ENCODE data around the gene ERCC5.
A peak's percentile ranks its signal among the peaks of the same experiment; 100 is the strongest.

The ERCC5 gene

DNA sequence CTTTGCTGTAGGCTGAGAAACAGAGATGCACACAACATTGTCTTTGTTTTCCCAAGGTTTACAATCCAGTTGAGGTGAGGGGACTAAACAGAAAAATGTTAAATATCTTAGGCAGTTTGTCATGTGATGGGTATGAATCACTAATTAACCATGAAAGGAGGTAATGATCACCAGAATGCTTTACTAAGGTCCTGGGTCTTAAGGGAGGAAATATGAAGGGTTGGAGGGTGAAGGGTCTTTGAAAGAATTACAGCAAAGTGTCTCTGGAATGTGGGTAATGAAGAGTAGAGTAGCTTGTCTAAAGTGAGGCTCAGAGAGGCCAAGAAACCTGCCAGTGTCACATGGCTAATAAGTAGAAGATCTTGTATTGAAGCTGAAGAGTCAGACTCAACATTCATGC is 27.9 kb upstream of the ERCC5 start:
- Mint-ChIP-seq H3K27ac (no peak overlapping the region), H3K36me3 (ENCODE audit: low read depth) (peaks cover 46% of the 10 kb centered on the region), H3K4me1 (ENCODE audit: low read depth) (peaks cover 11% of the 10 kb centered on the region), H3K27me3 (ENCODE audit: low read depth) (no peaks in the 10 kb centered on the region), H3K9me3 (no peaks in the 10 kb centered on the region), H3K4me3 (no peak overlapping the region)
- DNase-seq (ENCODE audit: low spot score), result no peak

- no peak for DNase-seq (ENCODE audit: low spot score)
- peaks cover 36% of the 10 kb centered on the region for H3K36me3 Mint-ChIP-seq (ENCODE audit: low read depth)
- H3K4me3 Mint-ChIP-seq, result no peak overlapping the region
- H3K27ac Mint-ChIP-seq, result no peak overlapping the region
- H3K9me3 Mint-ChIP-seq, result no peaks in the 10 kb centered on the region
- no peaks in the 10 kb centered on the region for H3K27me3 Mint-ChIP-seq (ENCODE audit: low read depth)
- H3K4me1 Mint-ChIP-seq (ENCODE audit: low read depth), result no peaks in the 10 kb centered on the region
Measured at GRCh38 chr13:102825400-102825799, 20.4 kb upstream of the ERCC5 start.

GRCh38 chr13:102825921-102826706 is 19.7 kb upstream of the ERCC5 start:
- no peaks in the 10 kb centered on the region for H3K4me1 Mint-ChIP-seq (ENCODE audit: low read depth)
- no peaks in the 10 kb centered on the region for H3K9me3 Mint-ChIP-seq
- no peak overlapping the region for H3K27ac Mint-ChIP-seq
- H3K4me3 Mint-ChIP-seq, result no peak overlapping the region
- peaks cover 36% of the 10 kb centered on the region for H3K36me3 Mint-ChIP-seq (ENCODE audit: low read depth)
- no peak for DNase-seq (ENCODE audit: low spot score)
- H3K27me3 Mint-ChIP-seq (ENCODE audit: low read depth), result no peaks in the 10 kb centered on the region

DNA sequence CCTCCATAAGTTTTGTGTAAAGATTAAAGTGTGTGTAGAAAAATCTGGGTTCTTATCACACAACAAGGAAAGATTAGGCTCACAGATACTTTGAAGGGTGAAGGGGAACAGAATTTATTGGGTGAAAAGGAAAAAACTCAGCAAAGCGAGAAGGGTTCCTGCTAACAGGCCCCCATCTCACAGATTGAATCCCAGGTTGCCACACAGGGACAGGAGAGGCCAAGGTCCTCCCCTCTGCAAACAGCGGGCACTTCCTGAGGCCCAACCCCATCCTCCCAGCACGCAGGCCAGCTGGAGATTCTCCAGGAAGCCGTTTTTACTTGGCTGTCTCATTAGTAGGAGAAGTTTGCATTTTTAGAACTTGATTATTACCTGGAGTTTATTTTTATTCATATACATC is 15.2 kb upstream of the ERCC5 start:
- Mint-ChIP-seq H3K9me3 (no peaks in the 10 kb centered on the region), H3K4me1 (ENCODE audit: low read depth) (no peaks in the 10 kb centered on the region), H3K4me3 (no peak overlapping the region), H3K36me3 (ENCODE audit: low read depth) (peaks cover 30% of the 10 kb centered on the region), H3K27ac (peak overlapping the region; percentile 26), H3K27me3 (ENCODE audit: low read depth) (no peaks in the 10 kb centered on the region)
- DNase-seq (ENCODE audit: low spot score), result no peak

GRCh38 chr13:102836471-102836870 is 9.4 kb upstream of the ERCC5 start:
- H3K27me3 Mint-ChIP-seq (ENCODE audit: low read depth), result no peaks in the 10 kb centered on the region
- H3K4me1 Mint-ChIP-seq (ENCODE audit: low read depth), result no peaks in the 10 kb centered on the region
- H3K4me3 Mint-ChIP-seq, result no peak overlapping the region
- H3K36me3 Mint-ChIP-seq (ENCODE audit: low read depth), result peaks cover 48% of the 10 kb centered on the region
- H3K9me3 Mint-ChIP-seq, result no peaks in the 10 kb centered on the region
- no peak for DNase-seq (ENCODE audit: low spot score)
- H3K27ac Mint-ChIP-seq, result no peak overlapping the region

DNA sequence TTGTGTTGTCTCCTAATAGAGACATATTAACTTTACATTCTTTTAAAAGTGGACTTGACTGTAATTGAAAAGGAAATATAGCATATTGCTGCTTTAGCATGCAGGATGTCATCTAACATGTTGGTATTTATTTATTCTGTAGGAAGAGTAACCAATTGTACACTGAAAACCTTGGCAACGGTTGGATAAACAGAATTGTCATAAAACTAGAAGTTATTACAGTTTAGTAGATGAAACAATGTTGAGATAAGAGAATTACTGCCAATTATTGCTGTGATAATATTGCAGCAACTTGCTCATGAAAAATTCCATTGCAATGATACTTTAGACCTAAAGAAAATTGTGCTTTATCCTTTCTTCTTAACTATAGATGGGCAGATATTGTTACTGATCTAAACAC is 7.6 kb upstream of the ERCC5 start:
- Mint-ChIP-seq H3K27ac (no peak overlapping the region), H3K4me1 (ENCODE audit: low read depth) (no peaks in the 10 kb centered on the region), H3K9me3 (no peaks in the 10 kb centered on the region), H3K27me3 (ENCODE audit: low read depth) (no peaks in the 10 kb centered on the region), H3K36me3 (ENCODE audit: low read depth) (peaks cover 42% of the 10 kb centered on the region), H3K4me3 (no peak overlapping the region)
- no peak for DNase-seq (ENCODE audit: low spot score)

GRCh38 chr13:102838982-102839381 is 6.8 kb upstream of the ERCC5 start:
- no peak for DNase-seq (ENCODE audit: low spot score)
- Mint-ChIP-seq H3K9me3 (no peaks in the 10 kb centered on the region), H3K27ac (peak overlapping the region; percentile 32), H3K27me3 (ENCODE audit: low read depth) (no peaks in the 10 kb centered on the region), H3K4me3 (no peak overlapping the region), H3K4me1 (ENCODE audit: low read depth) (no peaks in the 10 kb centered on the region), H3K36me3 (ENCODE audit: low read depth) (peaks cover 38% of the 10 kb centered on the region)

DNA sequence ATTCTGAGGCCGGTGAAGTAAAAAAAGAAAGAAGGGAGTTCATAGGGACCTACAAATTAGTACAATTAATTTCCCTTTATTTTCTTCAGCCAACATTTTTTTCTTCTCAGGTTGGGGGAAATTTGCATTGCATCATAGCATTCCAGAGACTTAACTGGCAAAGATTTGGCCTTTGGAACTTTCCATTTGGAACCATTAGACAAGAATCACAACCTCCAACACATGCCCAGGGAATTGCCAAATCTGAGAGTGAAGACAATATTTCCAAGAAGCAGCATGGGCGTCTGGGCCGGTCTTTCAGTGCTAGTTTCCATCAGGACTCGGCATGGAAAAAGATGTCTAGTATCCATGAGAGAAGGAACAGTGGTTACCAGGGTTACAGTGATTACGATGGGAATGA is 6.4 kb upstream of the ERCC5 start:
- no peak overlapping the region for H3K27ac Mint-ChIP-seq

DNA sequence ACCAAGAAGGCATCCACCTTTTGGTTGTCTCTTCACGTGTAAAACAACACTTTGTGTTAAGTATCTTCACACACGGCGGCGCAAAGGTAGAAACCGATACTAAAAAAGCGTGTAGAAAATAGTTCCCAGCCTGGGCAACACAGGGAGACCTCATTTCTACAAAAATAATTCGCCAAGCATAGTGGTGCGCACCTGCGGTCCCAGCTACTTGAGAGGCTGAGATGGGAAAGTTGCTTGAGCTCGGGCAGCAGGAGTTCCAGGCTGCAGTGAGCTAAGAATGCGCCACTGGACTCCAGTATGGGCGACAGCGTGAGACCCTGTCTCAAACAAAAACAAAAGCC is 573 bp upstream of the ERCC5 start:
- Mint-ChIP-seq H3K9me3 (no peaks in the 10 kb centered on the region), H3K27me3 (ENCODE audit: low read depth) (no peaks in the 10 kb centered on the region), H3K27ac (peak overlapping the region; percentile 99), H3K4me3 (peak overlapping the region; percentile 99), H3K36me3 (ENCODE audit: low read depth) (peaks cover 17% of the 10 kb centered on the region), H3K4me1 (ENCODE audit: low read depth) (peaks cover 25% of the 10 kb centered on the region)
- DNase-seq (ENCODE audit: low spot score), result no peak

More for the DNA sequence above, 6.4 kb upstream of the ERCC5 start:
- Mint-ChIP-seq H3K4me1 (ENCODE audit: low read depth) (peaks cover 2% of the 10 kb centered on the region), H3K27me3 (ENCODE audit: low read depth) (no peaks in the 10 kb centered on the region), H3K4me3 (no peak overlapping the region), H3K9me3 (no peaks in the 10 kb centered on the region), H3K36me3 (ENCODE audit: low read depth) (peaks cover 36% of the 10 kb centered on the region)
- no peak for DNase-seq (ENCODE audit: low spot score)

- H3K9me3 Mint-ChIP-seq, result no peaks in the 10 kb centered on the region
- H3K27ac Mint-ChIP-seq, result peak overlapping the region; percentile 99
- peaks cover 30% of the 10 kb centered on the region for H3K4me1 Mint-ChIP-seq (ENCODE audit: low read depth)
- H3K36me3 Mint-ChIP-seq (ENCODE audit: low read depth), result peaks cover 17% of the 10 kb centered on the region
- peak; percentile 31 for DNase-seq (ENCODE audit: low spot score)
- H3K27me3 Mint-ChIP-seq (ENCODE audit: low read depth), result no peaks in the 10 kb centered on the region
- peak overlapping the region; percentile 99 for H3K4me3 Mint-ChIP-seq
Measured at GRCh38 chr13:102846261-102847015, 606 bp downstream of the ERCC5 start.

- H3K27me3 Mint-ChIP-seq (ENCODE audit: low read depth), result no peaks in the 10 kb centered on the region
- H3K4me1 Mint-ChIP-seq (ENCODE audit: low read depth), result peaks cover 32% of the 10 kb centered on the region
- peak overlapping the region; percentile 99 for H3K27ac Mint-ChIP-seq
- peak overlapping the region; percentile 99 for H3K4me3 Mint-ChIP-seq
- H3K9me3 Mint-ChIP-seq, result no peaks in the 10 kb centered on the region
- no peak for DNase-seq (ENCODE audit: low spot score)
- peaks cover 21% of the 10 kb centered on the region for H3K36me3 Mint-ChIP-seq (ENCODE audit: low read depth)
Measured at GRCh38 chr13:102847272-102848234, 1.7 kb downstream of the ERCC5 start.

GRCh38 chr13:102848956-102849355 is 3.1 kb downstream of the ERCC5 start:
- Mint-ChIP-seq H3K36me3 (ENCODE audit: low read depth) (peaks cover 28% of the 10 kb centered on the region), H3K27me3 (ENCODE audit: low read depth) (no peaks in the 10 kb centered on the region), H3K4me1 (ENCODE audit: low read depth) (peaks cover 41% of the 10 kb centered on the region), H3K27ac (no peak overlapping the region), H3K4me3 (peak overlapping the region; percentile 12), H3K9me3 (no peaks in the 10 kb centered on the region)
- no peak for DNase-seq (ENCODE audit: low spot score)

- H3K27me3 Mint-ChIP-seq (ENCODE audit: low read depth), result no peaks in the 10 kb centered on the region
- peaks cover 38% of the 10 kb centered on the region for H3K4me1 Mint-ChIP-seq (ENCODE audit: low read depth)
- peak overlapping the region; percentile 17 for H3K27ac Mint-ChIP-seq
- DNase-seq (ENCODE audit: low spot score), result no peak
- H3K9me3 Mint-ChIP-seq, result no peaks in the 10 kb centered on the region
- H3K36me3 Mint-ChIP-seq (ENCODE audit: low read depth), result peaks cover 43% of the 10 kb centered on the region
- no peak overlapping the region for H3K4me3 Mint-ChIP-seq
Measured at GRCh38 chr13:102852556-102852955, 6.7 kb downstream of the ERCC5 start.

DNA sequence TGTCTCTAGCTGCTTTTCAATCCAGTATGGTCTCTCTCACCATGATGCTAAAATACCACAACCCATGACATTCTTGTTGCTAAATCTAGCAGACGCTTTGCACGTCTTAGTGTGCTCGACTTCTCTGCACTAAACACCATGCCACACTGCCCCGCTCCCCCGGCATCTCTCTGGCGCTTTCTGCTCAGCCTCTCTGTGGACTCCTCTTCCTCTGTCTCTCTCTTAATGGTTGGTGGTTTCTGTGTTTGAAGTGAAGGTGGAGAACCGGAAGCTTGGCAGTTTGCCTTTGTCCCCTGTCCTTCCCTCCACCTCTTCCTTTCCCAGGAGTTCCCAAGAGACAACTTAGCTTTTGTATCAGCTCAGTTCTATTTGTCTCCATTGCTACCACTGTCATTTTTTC is 8.8 kb downstream of the ERCC5 start:
- H3K9me3 Mint-ChIP-seq, result no peaks in the 10 kb centered on the region
- peak overlapping the region; percentile 80 for H3K27ac Mint-ChIP-seq
- H3K4me3 Mint-ChIP-seq, result peak overlapping the region; percentile 68
- H3K27me3 Mint-ChIP-seq (ENCODE audit: low read depth), result no peaks in the 10 kb centered on the region
- no peak for DNase-seq (ENCODE audit: low spot score)
- H3K4me1 Mint-ChIP-seq (ENCODE audit: low read depth), result peaks cover 34% of the 10 kb centered on the region
- H3K36me3 Mint-ChIP-seq (ENCODE audit: low read depth), result peaks cover 62% of the 10 kb centered on the region
